NCI-H226 (cell line): ENCODE measurements around the gene PVR.
A peak's percentile ranks its signal among the peaks of the same experiment; 100 is the strongest.
"Not testable (repeated sequence)": the region's sequence is repeated elsewhere in the genome, so short reads cannot be mapped to it uniquely, and the experiment has no call there.

ENCODE experiments used
- DNase-seq: peaks from one replicate; pipeline ENCODE4 v3.0.0-alpha.2; 2015

Gene PVR

DNA sequence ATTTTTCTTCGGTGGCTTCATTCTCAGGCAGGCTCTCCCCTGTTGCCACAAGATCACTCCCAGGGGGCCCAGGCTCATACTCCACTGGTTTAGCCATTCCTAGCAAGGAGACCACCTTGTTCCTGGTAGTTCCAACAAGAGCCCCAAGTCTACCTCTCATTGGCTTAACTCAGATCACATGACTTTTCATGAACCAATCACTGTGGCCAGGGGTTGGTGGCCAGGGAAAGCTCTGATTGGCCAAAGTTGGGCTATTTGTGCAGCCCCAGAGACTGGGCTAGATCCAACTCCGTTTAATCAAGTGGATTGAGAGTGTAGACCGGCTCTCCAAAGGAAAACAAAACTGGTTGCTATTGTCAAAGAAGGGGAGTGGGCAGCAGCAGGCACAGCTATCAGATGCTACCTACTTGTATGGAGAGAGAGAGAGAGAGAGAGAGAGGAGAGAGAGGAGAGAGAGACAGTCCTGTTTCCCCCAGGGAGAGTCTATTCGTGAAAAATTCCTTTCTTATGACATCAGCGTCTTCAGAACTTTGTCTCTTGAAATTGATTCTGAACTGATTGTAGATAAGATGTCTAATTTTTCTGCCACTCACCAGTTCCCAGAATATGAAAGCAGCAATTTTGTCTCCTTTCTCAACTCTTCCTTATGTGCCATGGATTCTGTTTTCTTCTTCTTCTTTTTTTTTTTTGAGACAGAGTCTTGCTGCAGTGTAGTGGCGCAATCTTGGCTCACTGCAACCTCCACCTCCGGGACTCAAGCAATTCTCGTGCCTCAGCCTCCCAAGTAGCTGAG, 33.5 kb downstream of the PVR start:
- DNase-seq: peak; percentile 84

DNA sequence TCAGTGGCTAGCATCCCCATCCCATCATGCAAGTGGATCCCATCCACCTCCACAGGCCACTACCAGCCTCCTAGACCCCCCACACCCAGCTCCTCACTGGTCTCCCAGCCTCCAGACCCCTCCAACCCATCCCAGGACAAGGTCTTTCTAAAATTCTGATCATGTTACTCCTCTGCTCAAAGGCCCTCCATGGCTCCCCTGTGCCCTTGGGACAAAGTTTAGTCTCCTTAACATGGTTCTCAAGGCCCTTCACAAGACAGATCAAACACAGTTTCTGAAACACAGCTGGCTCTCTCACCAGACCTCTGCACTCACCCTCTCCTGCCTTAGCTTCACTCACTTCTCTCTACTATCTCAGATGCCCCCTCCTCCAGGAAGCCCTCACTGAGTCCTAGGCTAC, 36.8 kb downstream of the PVR start:
- no peak for DNase-seq

DNA sequence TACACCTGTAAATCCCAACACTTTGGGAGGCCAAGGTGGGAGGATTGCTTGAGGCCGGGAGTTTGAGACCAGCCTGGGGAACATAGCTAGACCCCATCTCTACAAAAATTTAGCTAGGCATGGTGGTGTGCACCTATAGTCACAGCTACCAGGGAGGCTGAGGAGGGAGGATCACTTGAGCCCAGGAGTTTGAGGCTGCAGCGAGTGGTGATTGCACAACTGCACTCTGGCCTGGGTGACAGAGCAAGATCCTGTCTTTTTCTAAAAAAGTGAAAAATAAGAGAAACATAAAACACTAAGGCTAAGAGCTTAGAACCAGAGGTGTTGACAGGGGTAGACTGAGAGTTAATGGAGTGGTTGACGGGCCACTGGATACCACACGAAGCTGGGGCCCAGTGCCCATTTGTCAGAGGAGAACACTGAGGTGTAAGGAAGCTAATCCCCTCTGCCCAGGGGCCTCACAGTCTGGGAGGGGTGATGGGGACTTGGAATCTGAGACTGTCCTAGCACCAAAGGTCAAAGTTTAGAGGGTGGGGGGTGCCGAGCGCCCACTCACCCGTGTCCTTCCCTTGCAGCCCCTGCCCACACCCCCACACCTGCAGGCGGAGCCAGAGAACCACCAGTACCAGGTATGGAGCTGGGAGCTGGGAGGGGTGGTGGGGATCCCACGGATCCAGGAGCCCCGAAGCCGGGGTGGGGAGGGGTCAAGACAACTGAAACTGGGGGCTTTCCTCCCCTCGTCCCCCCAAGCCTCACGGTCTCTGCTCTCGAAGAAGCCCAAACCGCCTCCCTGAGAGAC, 38.5 kb downstream of the PVR start:
- DNase-seq: no peak

DNA sequence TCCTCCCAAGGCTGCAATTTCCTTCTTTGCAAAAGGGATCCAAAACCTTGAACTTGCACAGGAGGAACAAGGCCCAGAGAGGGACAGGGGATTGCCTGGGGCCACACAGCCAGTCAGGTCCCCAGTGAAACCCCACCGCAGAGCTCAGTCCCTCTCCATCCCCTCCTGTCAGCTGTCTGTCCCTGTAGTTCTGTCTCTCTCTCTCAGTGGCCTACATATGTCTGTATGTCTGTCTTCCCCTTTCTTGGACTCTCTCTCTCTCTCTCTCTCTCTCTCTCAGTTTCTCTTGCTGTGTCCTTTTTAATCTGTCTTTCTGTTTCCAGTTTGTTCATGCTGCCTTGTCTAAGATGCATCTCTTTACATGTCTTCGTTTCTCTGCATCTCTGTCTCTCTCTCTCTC, 39.1 kb downstream of the PVR start:
- no peak for DNase-seq

DNA sequence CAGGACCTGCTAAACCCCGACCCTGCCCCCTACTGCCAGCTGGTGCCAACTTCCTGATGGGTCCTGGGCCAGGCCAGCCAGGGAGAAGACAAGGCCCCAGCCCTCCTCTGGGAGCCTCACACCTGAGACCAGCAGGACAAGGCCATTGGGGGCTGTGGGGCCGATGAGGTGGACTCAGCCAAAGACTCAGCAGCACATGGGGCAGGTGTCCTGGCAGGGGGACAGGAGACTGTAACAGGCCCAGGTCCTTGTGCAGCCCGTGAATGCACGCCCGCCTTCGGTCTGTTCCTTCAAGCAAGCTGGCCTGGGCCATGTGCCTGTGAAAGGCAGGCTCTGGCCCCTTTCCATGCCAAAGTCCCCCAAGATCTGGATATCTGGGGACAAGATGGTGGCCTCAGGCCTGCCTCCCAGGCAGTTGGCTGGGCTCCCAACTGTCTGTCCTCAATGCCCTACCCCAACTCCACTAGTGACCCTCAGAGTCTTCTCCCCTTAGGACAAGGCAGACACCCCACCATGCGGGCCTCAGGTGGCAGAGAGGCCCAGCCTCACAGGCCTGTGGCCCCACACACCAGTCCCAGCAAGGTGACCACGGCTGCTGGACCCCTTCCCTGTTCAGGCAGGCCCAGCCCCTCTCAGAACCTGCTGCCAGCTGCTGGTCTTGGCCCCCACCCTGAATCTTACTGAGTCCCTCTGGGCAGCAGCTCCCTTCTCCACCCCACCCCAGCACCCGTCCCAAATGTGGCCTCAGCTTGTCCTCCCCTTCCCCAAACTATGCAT, 39.9 kb downstream of the PVR start:
- DNase-seq: no peak

DNA sequence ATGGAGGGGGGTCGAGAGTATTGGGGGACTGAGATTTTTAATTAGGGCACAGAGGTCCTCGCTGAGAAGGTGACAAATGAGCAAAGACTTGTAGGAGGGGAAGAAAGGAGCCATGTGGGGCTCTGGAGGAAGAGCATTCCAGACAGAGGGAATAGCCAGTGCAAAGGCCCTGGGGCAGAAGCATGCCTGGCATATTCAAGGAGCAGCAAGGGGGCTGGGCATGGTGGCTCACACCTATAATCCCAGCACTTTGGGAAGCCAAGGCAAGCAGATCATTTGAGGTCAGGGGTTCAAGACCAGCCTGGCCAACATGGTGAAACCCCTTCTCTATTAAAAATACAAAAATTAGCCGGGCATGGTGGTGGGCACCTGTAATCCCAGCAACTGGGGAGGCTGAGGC, 40.7 kb downstream of the PVR start:
- DNase-seq: not testable (repeated sequence)

DNA sequence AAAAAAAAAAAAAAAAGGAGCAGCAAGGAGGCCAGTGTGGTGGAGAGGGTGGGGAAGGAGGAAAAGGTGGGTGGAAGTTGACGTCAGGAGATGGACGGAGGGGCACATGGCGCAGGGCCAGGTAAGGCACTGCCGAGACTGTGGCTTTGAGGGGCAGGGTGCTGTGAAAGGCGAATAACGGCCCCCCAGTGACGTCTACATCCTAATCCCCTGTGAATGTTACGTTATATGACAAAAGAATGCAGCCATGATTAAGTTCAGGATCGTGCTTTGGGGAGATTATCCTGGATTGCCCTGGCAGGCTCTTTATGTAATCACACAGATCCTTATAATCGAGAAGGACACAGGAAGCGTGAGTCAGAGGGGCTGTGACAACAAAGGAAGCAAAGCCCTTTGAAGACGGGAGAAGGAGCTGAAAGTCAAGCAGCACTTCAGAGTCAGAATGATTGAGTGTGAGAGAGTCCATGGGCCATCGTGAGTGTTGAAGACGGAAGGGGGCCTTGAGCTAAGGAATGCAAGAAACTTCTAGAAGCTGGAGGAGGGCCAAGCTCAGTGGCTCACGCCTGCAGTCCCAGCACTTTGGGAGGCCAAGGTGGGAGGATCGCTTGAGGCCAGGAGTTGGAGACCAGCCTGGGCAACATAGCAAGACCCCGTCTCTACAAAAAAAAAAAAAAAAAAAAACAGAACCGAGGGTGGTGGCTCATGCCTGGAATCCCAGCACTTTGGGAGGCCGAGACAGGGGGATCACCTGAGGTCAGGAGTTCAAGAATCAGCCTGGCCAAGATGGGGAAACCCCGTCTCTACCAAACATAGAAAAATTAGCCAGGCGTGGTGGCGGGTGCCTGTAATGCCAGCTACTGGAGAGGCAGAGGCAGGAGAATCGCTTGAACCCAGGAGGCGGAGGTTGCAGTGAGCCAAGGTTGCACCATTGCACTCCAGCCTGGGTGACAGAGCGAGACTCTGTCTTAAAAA, 41.5 kb downstream of the PVR start:
- DNase-seq: peak; percentile 40

DNA sequence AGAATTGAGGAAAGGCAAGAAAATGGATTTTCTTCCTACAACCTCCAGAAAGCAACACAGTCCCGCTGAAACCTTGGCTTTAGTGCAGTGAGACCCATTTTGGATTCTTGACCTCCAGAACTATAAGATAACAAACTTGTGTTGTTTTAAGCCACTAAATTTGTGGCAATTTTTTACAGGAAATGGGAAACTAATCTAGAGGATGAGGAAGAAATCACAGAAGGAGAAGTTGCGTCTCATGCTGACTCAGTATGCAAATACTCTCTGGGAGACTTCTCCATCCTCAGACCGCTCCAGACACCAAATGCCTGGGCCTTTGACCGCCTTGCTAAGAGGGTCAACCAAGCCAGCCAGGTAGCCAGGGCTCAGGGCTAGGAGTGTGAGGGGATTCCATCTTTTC, 42.2 kb downstream of the PVR start:
- no peak for DNase-seq

DNA sequence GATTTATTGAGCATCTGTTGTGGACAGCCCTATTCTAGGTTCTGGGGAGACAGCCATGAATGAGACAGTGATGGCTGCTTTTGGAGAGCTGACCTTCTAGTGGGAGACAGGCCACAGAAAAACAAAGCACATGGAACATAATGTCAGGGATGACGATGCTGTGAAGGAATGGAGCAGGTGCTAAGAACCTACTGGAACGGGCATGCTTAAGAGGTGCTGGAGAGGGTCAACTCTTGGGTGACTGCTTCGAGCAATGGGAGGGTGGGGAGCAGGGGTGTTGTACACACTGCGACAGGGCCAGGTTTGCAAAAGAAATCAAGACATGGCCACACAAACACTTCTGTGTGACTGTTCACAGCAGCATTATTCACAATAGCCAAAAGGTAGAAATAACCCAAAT, 43.2 kb downstream of the PVR start:
- DNase-seq: no peak

DNA sequence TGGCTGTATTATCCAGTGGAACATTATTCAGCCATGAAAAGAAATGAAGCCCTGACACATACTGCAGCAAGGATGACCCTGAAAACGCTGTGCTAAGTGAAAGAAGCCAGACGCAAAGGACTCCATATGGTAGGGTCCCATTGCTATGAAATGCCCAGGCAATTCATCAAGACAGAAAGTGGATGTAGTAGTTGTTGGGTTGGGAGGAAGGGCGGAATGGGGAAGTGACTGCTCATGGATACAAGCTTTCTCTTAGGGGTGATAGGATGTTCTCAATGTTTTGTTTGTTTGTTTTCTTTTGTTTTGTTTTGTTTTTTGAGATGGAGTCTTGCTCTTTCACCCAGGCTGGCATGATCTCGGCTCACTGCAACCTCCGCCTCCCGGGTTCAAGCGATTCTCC, 44.2 kb downstream of the PVR start:
- DNase-seq: no peak

DNA sequence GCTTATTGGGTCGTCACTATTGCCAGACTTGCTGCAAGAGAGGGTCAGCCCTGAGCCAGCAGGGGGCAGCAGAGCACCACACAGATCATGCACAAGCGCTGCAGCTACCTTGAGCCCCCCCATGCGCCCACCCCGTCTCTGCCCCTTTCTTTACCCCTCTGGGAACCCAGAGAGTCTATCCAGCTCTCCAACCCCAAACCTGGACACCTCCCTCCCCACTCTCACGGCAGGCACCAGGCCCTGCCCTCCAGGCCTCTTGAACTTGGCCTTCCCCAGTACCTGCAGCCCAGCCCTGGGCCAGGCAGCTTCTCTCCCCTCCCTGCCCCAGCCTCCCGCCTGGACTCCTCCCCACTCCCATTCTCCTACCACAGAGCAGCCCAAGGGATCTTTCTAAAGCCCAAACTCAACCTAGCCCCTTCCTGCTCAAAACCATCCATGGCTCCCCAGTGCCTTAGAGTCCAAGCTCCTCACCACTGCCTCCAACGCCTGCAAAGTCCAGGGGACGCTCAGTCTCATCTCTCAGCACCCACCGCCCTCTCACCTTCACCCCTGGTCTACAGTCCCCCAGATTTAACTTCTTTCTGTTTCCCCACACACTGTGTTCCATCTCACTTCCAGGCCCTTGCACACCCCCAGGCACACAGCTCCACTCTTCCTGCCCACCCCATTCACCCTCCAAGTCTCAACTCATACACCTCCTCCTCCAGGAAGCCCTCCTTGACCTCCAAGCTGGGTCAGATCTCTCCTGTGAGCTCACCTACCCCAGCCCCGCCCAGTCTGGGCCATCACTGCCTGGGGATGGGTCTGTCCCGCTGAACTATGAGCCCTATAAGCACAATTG, 45.8 kb downstream of the PVR start:
- DNase-seq: peak; percentile 37

DNA sequence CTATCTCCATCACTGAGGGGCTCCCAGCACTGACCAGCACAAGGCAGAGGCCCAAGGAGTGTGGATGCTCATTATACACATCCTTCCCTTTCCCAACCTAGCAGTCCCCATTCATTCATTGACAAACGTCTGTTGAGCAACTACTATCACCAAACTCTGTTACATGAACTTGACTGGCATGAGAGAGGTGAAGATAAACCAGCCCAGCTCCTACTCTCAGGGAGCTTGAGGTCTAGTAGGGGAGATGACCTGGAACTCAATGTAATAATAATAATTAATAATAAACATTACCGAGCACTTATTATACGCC, 46.4 kb downstream of the PVR start:
- DNase-seq: no peak

DNA sequence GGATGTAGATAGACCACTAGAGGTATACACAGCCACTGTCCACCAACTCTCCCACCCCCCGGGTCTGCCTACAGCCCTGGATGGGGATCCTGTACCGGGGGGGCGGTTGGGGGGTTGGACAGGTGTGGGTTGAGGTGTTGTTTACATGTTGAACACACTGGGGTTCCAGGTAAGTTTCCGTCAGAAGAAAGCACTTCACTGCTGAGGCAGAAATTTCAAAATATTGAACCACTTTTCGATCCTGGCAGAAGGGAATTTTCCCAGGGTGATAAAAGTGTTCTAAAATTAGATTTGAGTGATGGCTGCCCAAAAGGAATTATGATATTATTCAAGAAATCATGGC, 48.6 kb downstream of the PVR start:
- no peak for DNase-seq

DNA sequence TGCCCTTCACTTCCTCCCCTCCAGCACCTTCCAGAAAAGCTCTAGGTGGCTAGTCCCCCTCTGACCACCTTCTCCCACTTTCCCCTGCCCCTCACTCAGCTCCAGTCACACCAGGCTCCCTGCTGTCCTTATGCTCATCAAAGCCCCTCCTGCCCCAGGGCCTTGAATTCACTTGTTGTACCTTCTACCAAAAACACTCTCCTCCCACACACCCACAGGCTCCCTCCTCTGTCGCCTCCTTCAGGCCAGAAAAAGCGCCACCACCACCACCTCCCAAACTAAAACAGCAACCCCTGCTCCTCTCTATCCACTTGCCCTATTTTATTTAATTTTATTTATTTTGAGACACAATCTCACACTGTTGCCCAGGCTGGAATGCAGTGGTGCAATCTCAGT, 50.5 kb downstream of the PVR start:
- DNase-seq: no peak

DNA sequence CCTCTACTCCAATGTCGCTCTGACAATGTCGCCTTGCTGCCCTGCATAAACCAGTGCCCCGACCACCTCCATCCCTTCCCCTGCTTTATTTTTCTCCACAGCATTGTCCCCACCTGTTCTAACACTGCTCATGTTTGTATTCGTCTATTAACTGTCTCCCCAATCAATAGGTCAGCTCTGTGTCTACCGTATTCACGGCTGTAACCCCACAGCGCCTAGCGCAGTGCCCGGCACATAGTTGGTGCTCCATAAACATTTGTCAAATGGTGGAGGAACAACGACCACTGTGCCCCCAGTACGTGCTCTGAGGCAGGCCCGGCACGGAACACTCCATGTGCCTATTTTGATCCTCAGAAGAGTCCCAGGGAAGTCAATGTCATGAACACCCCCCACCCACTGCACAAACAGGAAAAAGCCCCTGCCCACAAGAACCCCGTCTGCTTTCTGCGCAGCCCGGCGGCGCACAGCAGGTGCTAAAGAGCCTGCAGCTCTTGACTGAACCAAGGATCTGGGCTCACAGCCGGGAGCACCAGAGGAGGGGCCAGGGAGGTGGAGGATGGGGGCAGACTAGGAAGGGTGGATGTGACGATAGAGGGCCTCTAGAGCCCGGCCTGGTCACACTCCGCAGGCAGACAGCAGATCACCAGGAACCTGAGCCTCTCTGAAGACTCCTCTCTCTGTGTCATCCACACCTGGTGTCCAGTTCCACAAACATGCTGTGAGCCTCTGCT, 53.4 kb downstream of the PVR start:
- DNase-seq: no peak

DNA sequence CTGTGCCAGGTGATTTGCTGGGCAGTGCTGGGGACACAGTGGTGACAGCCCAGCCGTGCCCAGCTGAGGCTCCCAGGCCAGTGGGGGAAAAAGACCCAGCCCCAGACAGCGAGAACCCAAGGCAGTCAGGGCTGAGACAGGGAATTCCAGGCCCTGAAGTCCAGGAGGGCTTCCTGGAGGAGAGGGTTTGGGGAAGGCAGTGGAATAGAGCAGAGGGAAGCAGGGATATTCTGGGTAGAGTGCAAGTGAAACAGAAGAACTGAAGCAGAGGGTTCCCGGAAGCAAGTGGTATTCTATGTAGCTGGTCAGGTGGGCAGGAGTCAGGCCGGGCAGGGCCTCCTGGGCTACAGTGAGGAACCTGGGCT, 53.9 kb downstream of the PVR start:
- DNase-seq: no peak

DNA sequence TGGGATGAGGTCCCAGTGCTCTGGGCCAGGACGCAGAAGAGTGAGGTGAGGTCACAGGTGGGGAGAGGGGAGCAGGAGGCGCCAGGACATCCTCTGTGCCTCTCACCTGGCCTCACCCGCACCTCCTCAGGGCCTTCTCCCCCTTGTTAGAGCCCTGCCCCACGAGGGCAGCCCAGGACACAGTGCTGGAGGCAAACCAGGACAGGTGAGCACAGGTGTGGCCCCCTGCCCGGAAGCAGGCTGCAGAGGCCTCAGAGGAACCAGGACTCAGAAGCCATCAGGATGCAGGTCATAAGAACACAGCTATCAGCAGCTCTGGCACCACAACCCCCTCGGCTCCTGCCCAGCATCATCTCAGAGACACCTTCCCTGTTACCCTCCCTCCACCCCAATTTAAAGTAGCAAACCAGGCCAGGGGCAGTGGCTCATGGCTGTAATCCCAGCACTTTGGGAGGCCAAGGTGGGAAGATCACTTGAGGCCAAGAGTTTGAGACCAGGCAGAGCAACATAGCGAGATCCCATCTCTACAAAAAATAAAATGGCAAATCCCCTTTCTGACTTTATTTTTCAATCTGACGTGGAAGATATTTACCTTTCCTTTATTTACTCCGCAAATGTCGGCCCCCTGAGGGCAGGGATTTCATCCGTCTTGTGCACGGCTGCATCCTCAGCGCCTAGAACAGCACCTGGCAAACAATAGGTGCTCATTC, 54.9 kb downstream of the PVR start, which contains the start of gene CEACAM16:
Gene CEACAM16, plus strand, starts transcription at position 660 of the 710 bp plus-strand sequence. CDS start 2,306 bp downstream, outside the sequence.
- no peak for DNase-seq

DNA sequence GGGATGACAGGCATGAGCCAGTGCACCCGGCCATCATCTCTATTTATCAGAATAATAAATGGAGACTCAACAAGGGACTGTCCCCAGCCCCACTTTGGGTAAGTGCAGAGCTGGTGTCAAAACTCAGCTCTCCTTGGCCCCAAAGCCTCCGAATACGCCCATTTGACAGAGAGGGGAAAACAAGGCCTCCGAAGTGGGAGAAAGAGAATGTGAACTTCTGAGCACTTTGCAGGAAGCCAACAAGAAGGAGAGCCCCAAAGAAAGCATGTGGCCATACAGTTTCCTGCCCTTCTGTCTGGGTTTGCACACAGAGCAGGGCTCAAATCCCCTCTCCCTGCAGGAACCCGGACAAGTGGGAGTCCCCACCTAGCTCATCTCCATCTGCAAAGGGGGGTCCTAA, 56.8 kb downstream of the PVR start:
- DNase-seq: no peak

DNA sequence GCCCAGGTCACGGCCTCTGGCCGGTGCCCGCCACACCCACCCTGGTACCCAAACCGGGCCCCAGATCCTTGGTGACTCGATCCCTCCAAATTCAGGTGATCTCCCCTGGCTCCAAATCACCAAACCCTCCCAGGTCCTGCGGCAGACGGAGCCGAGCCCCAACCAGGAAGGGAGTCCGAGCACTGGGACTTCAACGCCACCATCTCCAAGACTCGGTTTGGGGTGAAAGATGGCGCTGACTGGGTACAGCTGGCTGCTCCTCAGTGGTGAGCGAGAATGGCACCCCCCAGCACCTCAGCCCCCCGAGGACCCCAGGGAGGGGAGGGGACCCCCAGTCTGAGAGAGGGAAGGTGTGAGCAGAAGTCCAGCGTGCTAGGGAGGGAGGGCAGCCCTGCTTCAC, 57.5 kb downstream of the PVR start:
- no peak for DNase-seq

DNA sequence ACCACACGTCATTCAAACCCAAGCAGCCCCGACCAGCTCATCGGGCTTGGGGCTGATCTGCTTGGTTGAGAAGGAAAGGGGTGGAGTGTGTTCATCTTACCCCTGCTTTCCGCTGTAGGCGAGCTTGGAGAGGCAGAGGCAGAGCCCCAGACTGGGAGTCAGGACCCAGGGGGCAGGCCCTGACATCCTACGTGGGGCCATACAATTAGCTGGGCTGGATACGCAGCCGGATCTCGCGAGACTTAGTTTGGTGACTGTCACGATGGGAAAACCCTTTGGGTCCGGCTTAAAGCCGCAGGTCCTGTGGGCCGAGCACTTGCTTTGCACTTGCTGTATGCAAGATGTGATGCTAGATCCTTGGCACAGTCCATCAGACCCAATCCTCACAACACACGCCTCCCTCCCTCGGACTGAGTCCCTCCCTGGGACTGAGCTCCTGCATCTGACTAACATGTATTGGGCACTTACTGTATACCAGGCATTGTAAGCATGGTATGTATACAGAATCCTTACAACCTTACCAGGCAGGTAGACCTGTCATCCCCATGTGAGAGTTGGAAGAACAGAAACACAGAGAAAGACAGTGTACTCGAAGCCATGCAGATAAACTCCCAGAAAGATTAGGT, 59.0 kb downstream of the PVR start:
- DNase-seq: no peak
